ENCODE data around the gene CES5A.
"Not testable (repeated sequence)": the region's sequence is repeated elsewhere in the genome, so short reads cannot be mapped to it uniquely, and the experiment has no call there.

CES5A gene

GRCh38 chr16:55873122-55873521, 2.1 kb downstream of the CES5A start:
- DNase-seq, result no peak

- DNase-seq, result no peak
Measured at GRCh38 chr16:55872130-55872529, 3.0 kb downstream of the CES5A start.

GRCh38 chr16:55871411-55872038, 3.6 kb downstream of the CES5A start:
- no peak for DNase-seq

- no peak for DNase-seq
Measured at GRCh38 chr16:55868980-55869379, 6.2 kb downstream of the CES5A start.

- DNase-seq, result no peak
Measured at GRCh38 chr16:55868137-55868536, 7.0 kb downstream of the CES5A start.

GRCh38 chr16:55861288-55861687, 13.9 kb downstream of the CES5A start:
- DNase-seq, result no peak

GRCh38 chr16:55857650-55858049, 17.5 kb downstream of the CES5A start:
- not testable (repeated sequence) for DNase-seq

- no peak for DNase-seq
Measured at GRCh38 chr16:55856950-55857349, 18.2 kb downstream of the CES5A start.

GRCh38 chr16:55853114-55853513, 22.1 kb downstream of the CES5A start:
- no peak for DNase-seq

GRCh38 chr16:55849536-55849935, 25.6 kb downstream of the CES5A start:
- DNase-seq, result no peak

GRCh38 chr16:55846598-55847346, 28.4 kb downstream of the CES5A start:
- no peak for DNase-seq

- DNase-seq, result no peak
Measured at GRCh38 chr16:55843105-55843395, 32.1 kb downstream of the CES5A start.

GRCh38 chr16:55842369-55843104, 32.6 kb downstream of the CES5A start:
- DNase-seq, result peak; percentile 12

- no peak for DNase-seq
Measured at GRCh38 chr16:55839115-55839514, 36.1 kb downstream of the CES5A start.

- no peak for DNase-seq
Measured at GRCh38 chr16:55836158-55836611, 39.0 kb downstream of the CES5A start.

- DNase-seq, result no peak
Measured at GRCh38 chr16:55835581-55835980, 39.6 kb downstream of the CES5A start.

- DNase-seq, result not testable (repeated sequence)
Measured at GRCh38 chr16:55835173-55835572, 40.0 kb downstream of the CES5A start.

GRCh38 chr16:55834049-55834448, 41.1 kb downstream of the CES5A start:
- DNase-seq, result no peak

- DNase-seq, result no peak
Measured at GRCh38 chr16:55832773-55833691, 42.1 kb downstream of the CES5A start, which contains the start of gene CES1. TSS of gene CES1 (minus strand) at chr16:55833096. CDS start at chr16:55833055, 41 bp downstream.

GRCh38 chr16:55832425-55832772, 42.8 kb downstream of the CES5A start:
- no peak for DNase-seq

GRCh38 chr16:55830658-55831294, 44.4 kb downstream of the CES5A start:
- no peak for DNase-seq

GRCh38 chr16:55829232-55829631, 45.9 kb downstream of the CES5A start:
- not testable (repeated sequence) for DNase-seq
